GM19099 (cell line): ENCODE results near the gene ZNF792.

ENCODE experiments used
- POLR2A ChIP-seq: IDR thresholded peaks from 3 replicates; pipeline ENCODE4 v1.6.1; 2011; ENCODE audit warnings: low read depth; ENCODE audit not compliant: insufficient read length; ENCODE audit errors: extremely low read depth

Gene ZNF792

DNA sequence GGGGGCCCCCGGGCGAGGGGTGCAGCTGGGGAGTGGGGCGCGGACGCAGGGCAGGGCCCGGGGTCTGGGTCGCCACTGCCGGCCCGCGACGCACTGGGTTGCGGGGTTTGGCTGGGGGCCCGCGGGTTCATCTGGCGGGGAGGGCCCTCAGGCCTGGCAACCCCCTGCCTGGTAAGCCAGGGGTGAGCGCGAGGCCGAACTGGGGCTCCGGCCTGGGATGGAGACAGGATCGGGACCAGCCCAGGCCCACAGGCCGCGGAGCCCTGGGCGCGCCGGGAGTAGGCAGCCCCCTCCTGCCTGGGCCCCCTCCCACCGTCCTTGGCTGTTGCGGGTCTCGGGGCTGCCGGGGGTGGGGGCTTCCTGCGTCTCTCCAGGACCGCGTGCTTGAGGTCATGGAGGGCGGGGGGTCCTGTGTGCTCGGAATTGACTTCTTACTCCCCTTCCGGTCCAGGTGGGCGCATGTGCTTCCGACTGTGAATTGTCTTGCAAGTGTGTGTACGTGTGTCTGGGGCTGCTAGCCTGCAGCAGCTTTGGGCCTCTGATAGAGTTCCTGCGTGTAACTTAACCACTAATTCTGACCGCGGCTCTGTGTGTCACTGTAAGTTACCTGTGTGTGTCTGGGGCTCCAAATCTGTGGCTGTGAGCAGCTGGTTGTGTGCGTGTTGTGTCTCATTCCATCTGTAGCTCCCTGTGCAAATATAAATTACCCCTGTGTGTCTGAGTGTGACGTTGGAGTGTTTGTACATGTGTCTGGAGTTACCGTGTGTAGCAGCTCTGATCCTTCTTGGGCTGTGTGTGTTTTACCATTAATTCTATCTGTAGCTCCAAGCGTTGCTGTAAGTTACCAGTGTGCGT is 36.8 kb upstream of the ZNF792 start:
- no peak for TF ChIP-seq POLR2A

DNA sequence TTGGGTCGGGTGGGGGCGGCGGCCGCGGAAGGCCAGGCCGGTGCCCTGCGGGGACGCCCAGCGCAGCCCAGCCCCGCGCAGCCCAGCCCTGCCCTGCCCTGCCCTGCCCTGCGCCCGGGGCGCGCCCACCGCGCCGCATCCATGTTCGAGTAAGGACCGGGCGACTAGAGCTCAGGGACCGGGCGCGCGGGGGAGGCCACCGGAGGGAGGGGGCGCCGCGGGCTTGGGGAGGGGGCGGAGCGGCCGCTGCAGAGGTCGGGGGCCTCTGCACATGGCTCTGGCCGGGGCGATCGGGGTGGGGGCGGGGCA is 36.3 kb upstream of the ZNF792 start:
- peak; percentile 32 for TF ChIP-seq POLR2A

DNA sequence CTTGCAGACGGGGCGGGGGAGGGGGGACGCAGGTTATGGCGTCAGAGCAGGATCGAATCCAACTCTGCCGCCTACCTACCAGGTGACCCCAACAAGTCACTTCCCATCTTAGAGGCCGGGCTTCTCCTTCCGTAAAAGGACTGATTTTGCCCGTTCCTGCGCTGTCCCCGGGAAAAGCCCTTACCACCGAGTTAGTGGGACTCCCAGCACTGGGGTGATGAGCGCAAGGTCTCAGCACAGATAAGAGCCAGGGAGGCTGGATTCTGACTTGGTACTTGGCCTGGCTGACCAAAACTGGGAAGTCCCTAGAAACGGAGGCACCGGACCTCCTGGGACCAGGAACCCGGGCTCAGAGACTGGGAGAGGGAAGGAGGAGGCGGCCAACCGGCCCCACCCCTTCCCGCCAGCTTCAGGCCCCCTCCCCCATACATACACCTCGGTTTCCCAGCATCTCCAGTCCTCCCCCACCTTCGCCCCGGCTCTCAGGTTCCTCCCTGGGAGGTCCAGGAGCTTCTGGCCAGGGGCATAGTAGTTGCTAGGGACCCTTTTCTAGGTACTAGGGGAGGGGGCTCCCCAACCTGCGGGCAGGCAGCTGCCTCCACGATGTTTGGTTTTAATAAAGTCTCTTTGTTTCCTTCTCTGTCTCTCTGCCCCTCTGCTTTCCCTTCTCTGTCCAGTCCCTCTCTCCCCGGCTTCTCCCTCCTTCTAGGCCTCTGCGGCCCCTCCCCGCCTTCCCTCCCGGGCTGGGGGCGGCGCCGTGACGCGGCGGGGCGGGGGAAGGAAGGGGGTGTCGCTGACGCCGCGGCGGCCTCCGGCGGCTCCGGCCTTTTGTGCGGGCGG is 35.7 kb upstream of the ZNF792 start, which contains the start of gene GRAMD1A:
Gene GRAMD1A (plus strand): TSS at position 826 of the 840 bp plus-strand sequence. CDS start 156 bp downstream, outside the sequence.
- peak; percentile 73 for TF ChIP-seq POLR2A

DNA sequence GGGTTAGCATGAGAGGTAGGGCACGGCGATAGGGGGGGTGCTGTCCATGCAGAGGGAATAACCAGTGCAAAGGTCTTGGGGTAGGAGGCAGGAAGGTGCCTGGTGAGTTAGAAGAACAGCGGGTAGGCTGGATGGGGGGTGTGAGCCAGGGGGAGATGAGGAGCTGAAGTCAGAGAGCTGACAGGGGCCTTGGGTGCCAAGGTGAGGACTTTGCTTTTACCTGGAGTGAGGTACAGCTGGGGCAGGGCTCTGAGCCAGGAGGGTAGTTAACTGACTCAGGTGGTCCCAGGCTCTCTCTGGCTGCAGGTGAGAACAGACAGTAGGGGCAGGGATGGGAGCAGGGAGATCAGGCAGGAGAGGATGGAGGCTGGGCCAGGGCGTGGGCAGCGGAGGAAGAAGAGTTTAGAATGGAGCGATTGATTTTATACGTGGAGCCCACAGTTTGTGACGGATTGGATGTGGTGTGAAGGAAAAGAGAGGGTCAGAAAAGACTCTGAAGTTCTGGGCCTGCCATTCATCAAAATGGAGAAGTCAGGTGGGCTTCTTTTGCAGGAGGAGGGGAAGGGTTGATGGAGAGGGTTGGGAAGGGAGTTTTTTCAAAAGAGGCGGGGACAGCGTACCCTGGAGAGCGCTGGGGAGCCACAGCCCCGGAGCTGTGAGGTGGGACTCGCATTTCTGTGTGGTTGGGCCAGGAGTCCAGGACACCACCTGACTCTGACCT is 34.9 kb upstream of the ZNF792 start:
- no peak for TF ChIP-seq POLR2A

DNA sequence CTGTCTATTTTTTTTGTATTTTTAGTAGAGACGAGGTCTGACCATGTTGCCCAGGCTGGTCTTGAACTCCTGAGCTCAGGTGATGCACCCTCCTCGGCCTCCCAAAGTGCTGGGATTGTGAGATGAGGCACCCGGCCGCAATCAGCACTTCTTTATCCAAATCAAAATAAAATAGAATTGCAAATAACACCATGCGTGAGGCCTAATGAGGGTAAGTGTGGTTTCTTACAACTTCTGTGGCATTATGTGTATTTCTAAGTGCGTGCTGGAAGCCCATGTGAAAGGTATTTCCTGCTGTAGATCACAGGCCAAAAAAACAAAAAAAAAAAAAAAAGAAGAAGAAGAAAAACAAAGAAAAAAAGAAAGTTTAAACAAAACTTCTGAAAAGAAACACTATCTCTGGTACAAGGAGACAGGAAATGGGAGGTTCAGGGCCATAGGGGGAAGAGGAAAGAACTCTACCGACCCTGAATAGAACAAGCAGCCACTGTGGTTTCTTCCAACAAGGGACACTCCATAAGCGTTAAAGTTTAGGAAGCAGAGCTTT is 33.1 kb upstream of the ZNF792 start:
- no peak for TF ChIP-seq POLR2A

- no peak for TF ChIP-seq POLR2A
These were observed 31.5 kb upstream of the ZNF792 start for GRCh38 chr19:34995551-34995950.

DNA sequence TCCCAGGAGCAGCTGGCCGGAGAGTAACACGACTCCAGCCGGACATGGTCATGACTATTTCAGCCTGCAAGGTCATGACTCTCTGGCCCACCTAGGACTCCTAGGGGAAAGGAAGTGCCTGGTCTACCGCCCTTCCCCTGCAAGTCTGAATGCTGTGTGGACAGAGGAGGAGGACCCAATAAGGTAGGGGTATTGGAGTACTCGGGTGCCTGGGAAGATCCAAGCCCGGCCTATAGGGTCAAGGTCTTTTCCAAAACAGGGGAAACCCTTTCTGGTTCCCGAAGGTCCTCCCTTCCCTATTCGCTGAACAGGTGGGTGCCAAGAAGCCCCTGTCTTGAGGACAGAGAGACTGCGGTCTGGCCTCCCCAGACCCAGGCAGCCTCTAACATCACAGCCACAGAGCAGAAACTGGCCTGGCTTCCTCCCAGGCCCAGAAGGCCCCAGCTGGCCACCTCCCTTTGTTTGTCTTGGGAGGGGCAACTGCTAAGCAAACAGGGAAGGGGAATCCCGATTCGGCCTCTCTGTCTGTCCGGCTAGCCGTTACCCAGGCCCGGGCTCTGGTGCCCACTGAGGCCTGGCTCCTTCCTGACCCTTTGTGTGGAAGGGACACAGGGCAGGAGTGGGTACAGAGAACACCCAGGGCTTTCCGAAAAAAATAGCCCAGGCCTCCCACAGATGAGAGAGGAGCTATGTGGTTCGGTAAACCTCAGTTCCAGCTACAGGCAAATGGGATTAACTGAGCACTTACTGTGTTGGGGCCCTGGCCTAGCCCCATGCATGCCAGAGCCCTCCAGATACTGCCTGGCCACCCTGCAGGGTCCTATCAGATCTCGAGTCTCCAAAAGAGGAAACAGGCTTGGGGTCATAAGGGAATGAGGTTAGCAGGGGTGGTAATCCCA is 30.9 kb upstream of the ZNF792 start:
- no peak for TF ChIP-seq POLR2A

GRCh38 chr19:34994286-34994642 is 30.2 kb upstream of the ZNF792 start:
- no peak for TF ChIP-seq POLR2A

DNA sequence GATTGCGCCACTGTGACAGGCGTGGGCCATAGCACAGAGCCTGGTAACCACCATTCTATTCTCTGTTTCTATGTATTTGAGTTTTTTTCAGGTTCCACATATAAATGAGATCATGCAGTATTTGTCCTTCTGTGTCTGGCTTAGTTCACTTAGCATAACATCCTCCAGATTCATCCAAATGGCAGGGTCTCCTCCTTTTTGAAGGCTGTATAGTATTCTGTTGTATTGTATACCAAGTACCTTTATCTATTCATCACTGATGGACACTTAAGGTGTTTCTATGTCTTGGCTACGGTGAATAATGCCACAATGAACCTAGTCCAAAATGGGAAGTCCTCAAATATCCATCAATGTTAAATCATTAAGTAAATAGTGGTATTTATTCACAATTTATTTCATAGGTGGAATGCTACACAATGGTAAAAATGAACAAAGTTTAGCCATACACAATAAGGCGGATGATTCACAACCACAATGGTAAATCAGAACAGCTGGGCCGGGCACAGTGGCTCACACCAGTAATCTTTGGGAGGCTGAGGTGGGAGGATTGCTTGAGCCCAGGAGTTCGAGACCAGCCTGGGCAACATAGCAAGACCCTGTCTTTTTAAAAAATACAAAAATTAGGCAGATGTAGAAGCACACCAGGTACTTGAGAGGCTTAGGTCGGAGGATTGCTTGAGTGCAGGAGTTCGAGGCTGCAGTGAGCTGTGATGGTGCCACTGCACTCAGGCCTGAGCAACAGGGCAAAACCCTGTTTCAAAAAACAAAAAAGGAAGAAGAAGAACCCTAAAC is 27.7 kb upstream of the ZNF792 start:
- TF ChIP-seq POLR2A: no peak

GRCh38 chr19:34990578-34991192 is 26.7 kb upstream of the ZNF792 start:
- TF ChIP-seq POLR2A: no peak

GRCh38 chr19:34989298-34989697 is 25.3 kb upstream of the ZNF792 start:
- no peak for TF ChIP-seq POLR2A

DNA sequence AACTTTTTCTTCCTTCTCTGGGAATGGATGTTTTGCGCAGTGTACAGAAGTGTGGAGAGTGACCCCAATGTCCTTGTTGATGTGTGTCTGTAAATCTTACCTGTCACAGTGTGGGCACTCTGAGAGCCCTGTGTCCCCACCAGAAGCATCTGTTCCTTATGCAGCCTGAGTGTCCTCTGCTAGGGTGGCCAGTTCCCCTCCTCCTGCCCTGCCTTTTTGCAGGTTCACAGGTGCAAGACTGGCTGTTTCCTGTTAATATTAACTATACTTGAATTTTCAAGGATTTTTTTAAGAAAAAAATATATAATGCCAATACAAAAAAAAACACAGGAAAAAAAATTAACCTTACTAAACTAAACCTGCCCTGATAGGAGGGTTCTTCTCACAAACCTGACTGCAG is 24.1 kb upstream of the ZNF792 start:
- TF ChIP-seq POLR2A: no peak
